ENCODE data around the gene TH.

DNA sequence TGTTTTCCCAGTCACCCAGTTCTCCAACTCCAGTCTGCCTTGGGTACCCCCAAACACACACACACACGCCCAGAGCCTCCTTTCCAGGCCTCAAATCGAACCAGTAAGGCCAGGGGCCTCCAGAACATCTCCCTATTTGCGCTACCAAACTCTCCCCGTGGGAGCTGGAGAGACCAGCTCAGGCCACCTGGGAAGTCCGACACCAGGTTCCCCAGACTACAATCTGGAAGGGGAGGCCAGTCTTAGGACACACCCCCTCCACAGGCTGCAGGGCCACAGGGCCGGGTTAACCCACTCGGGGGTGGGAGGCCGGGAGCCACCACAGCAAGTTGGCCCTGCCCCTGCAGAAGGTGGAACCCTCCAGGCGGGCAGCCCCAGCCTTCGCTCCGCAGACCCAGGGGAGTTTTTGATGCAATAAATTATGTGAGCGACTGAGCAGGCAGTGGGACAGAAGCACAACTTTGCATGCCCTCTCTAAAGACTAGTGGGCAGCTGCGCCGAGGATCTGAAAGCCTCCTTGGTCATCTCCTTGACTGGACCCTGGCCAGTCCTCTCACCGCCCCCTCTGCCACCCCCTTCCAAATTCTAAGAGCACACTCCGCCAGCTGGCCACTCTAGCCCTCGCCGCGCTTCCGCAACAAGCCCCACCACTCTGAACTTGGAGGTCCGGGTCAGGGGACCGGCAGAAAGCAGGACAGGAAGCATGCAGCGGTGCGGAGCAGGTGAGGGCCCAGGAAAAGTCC, 35.2 kb downstream of the TH start:
- TF ChIP-seq, protein P1, sequence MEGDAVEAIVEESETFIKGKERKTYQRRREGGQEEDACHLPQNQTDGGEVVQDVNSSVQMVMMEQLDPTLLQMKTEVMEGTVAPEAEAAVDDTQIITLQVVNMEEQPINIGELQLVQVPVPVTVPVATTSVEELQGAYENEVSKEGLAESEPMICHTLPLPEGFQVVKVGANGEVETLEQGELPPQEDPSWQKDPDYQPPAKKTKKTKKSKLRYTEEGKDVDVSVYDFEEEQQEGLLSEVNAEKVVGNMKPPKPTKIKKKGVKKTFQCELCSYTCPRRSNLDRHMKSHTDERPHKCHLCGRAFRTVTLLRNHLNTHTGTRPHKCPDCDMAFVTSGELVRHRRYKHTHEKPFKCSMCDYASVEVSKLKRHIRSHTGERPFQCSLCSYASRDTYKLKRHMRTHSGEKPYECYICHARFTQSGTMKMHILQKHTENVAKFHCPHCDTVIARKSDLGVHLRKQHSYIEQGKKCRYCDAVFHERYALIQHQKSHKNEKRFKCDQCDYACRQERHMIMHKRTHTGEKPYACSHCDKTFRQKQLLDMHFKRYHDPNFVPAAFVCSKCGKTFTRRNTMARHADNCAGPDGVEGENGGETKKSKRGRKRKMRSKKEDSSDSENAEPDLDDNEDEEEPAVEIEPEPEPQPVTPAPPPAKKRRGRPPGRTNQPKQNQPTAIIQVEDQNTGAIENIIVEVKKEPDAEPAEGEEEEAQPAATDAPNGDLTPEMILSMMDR (IDR thresholded peaks at IDR 0.05; ENCODE audit: low read length): no peak
- TF ChIP-seq EZH2 (IDR thresholded peaks at IDR 0.05; ENCODE audit: borderline replicate concordance, low read length): no peak
